Measurements from ENCODE around the gene TIMM17A.

TIMM17A gene

DNA sequence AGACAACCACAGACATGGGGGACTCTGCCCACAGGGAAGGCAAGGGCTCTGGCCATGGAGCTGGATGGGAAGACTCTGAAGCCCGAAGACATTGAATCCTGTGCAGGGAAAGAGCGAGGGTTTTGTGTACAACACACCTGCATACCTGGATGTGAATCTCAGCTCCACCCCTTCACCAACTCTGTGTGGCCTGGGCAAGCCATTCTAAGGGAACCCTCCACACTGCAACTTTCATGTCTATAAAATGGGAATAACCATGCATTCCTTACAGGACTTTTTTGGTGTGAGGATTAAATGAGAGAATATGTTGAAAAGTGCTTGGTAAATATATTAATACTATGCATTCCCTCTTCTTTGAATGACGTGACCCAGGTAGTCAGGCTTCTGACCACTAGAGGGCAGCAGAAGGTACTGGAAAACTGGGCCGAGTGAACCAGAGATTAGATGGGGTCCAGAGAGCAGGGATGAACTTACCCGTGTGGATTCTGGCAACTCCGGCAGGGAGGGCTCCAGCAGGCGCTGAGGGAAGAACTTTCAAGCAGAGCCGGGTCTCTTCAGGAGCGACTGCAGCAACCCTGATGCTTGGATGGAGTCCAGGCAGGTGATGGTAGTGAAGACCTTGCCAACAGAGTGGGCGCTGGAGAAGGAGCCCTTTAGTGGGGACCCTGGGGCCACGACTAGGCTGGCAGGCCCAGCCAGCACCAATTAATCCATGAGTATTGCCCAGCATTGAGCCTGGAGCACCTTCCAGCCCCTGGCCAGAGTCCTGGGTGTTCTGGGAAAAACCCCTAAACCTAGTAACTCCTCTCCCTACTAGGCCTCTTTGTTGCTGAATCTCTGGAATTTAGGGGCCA, 54.2 kb downstream of the TIMM17A start:
- Histone ChIP-seq H3K4me3 (replicated peaks; ENCODE audit: insufficient read depth, low read length) (no peak overlapping the region), H3K27me3 (ENCODE audit: insufficient read depth, poor library complexity, severe bottlenecking) (no peaks in the 10 kb centered on the region), H3K27ac (replicated peaks) (no peak overlapping the region)
- no peak for TF ChIP-seq GABPA (IDR thresholded peaks at IDR 0.05; ENCODE audit: low read depth)
- TF ChIP-seq, protein P1, sequence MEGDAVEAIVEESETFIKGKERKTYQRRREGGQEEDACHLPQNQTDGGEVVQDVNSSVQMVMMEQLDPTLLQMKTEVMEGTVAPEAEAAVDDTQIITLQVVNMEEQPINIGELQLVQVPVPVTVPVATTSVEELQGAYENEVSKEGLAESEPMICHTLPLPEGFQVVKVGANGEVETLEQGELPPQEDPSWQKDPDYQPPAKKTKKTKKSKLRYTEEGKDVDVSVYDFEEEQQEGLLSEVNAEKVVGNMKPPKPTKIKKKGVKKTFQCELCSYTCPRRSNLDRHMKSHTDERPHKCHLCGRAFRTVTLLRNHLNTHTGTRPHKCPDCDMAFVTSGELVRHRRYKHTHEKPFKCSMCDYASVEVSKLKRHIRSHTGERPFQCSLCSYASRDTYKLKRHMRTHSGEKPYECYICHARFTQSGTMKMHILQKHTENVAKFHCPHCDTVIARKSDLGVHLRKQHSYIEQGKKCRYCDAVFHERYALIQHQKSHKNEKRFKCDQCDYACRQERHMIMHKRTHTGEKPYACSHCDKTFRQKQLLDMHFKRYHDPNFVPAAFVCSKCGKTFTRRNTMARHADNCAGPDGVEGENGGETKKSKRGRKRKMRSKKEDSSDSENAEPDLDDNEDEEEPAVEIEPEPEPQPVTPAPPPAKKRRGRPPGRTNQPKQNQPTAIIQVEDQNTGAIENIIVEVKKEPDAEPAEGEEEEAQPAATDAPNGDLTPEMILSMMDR (IDR thresholded peaks at IDR 0.05; ENCODE audit: insufficient read depth, low read length), result peak; percentile 82
- peak in 1 of 2 experiments; percentile 49 for DNase-seq (ENCODE audit: low read depth in 1 of 2, low spot score in 1 of 2)

DNA sequence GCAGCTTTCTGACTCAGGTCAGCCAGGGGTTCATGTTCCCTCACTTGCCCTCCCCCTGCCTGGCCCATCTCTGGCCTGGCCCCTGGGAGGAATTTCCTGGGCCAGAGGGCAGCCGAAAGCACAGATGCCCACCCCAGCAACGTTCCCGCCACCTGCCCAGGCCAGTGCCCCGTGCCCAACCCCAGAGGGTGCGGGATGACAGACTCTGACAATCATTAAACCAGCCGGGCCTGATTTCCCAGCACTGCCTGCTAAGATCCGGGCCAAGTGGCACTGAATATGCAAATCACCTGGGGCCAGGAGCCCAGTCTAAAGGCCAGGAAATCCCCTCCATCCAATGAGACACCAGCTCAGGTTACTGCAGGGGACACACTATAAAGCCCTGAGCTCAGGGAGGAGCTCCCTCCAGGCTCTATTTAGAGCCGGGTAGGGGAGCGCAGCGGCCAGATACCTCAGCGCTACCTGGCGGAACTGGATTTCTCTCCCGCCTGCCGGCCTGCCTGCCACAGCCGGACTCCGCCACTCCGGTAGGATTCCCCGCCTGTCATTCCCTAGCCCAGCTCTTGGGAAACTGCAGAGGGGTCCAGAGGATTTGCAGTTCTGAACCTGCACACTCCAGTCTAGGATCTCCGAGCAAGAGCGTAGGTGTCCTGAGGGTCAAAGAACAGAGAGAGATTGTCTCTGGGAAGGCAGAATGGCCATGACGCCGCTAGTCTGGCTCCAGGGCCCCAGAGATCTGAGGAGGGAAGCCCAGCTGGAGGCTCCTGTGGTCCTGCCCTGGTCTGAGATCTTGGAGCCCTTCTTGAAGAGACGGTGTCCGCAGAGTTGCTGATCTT, 55.1 kb downstream of the TIMM17A start, which contains the start of gene ELF3:
ELF3 (plus strand) TSS at position 408 of the 836 bp plus-strand sequence. CDS start 550 bp downstream, outside the sequence.
- Histone ChIP-seq H3K27ac (replicated peaks) (no peak within 1 kb of the TSS), H3K27me3 (ENCODE audit: insufficient read depth, poor library complexity, severe bottlenecking) (no peaks in the 10 kb centered on the region), H3K4me3 (replicated peaks; ENCODE audit: insufficient read depth, low read length) (no peak within 1 kb of the TSS)
- DNase-seq (ENCODE audit: low read depth in 1 of 2, low spot score in 1 of 2), result no peak
- TF ChIP-seq POLR2AphosphoS5 (IDR thresholded peaks at IDR 0.05; ENCODE audit: low read depth) (no peak), SPI1 (IDR thresholded peaks at IDR 0.05; ENCODE audit: borderline replicate concordance, low read depth) (no peak), REST (IDR thresholded peaks at IDR 0.05; ENCODE audit: insufficient replicate concordance, low read depth) (no peak), GABPA (IDR thresholded peaks at IDR 0.05; ENCODE audit: low read depth) (no peak)
- TF ChIP-seq, protein P1 (IDR thresholded peaks at IDR 0.05; ENCODE audit: insufficient read depth, low read length), result no peak

DNA sequence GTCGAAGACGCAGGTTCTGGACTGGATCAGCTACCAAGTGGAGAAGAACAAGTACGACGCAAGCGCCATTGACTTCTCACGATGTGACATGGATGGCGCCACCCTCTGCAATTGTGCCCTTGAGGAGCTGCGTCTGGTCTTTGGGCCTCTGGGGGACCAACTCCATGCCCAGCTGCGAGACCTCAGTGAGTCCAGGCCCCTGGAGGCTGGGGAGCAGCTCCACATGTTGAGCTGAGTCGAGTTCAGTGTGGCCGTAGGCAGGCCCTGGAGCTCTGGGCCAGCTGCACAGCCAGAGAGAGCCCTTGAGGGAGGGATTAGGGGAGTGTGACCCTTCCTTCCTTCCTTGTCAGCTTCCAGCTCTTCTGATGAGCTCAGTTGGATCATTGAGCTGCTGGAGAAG, 56.7 kb downstream of the TIMM17A start:
- Histone ChIP-seq H3K4me3 (replicated peaks; ENCODE audit: insufficient read depth, low read length) (no peak overlapping the region), H3K27ac (replicated peaks) (no peak overlapping the region), H3K27me3 (ENCODE audit: insufficient read depth, poor library complexity, severe bottlenecking) (peaks cover 2% of the 10 kb centered on the region)
- no peak for DNase-seq (ENCODE audit: low read depth in 1 of 2, low spot score in 1 of 2)
- TF ChIP-seq GABPA (IDR thresholded peaks at IDR 0.05; ENCODE audit: low read depth), result no peak
- no peak for TF ChIP-seq SPI1 (IDR thresholded peaks at IDR 0.05; ENCODE audit: borderline replicate concordance, low read depth)
- TF ChIP-seq REST (IDR thresholded peaks at IDR 0.05; ENCODE audit: insufficient replicate concordance, low read depth), result no peak
- TF ChIP-seq POLR2AphosphoS5 (IDR thresholded peaks at IDR 0.05; ENCODE audit: low read depth), result no peak
- TF ChIP-seq, protein P1 (IDR thresholded peaks at IDR 0.05; ENCODE audit: insufficient read depth, low read length), result no peak

Measured in HL-60 (cell line).